DND-41 (cell line): Measurements from ENCODE around the gene SEC61A1.

Experiments used
- ATAC-seq: fragments of 200-7000 bp; cut with Tn5 transposase; 3 replicates; pipeline ENCODE4 v1.9.1; 2021; ENCODE audit warnings: low read depth; ENCODE audit not compliant: insufficient read depth
- DNase-seq: peaks from one replicate; pipeline ENCODE4 v3.0.0-alpha.2; 2020
- H2AFZ ChIP-seq: 2 replicates; pipeline ENCODE4 v1.6.0; 2012; ENCODE audit warnings: low read depth, low read length
- H3K27ac ChIP-seq: 2 replicates; pipeline ENCODE4 v1.5.1; 2012; ENCODE audit warnings: low read length, inconsistent platforms
- H3K27me3 ChIP-seq: fragments of 200-600 bp; sonication (generic); 2 replicates; pipeline ENCODE4 v1.6.0; 2012; ENCODE audit warnings: low read length, mild to moderate bottlenecking, inconsistent platforms; ENCODE audit not compliant: insufficient read depth, poor library complexity
- H3K36me3 ChIP-seq: 2 replicates; pipeline ENCODE4 v1.5.1; 2012; ENCODE audit warnings: low read length, inconsistent platforms; ENCODE audit not compliant: insufficient read depth
- H3K4me1 ChIP-seq: 2 replicates; pipeline ENCODE4 v1.5.1; 2012; ENCODE audit warnings: mild to moderate bottlenecking, low read length; ENCODE audit not compliant: insufficient read depth
- H3K4me2 ChIP-seq: 2 replicates; pipeline ENCODE4 v1.6.0; 2012; ENCODE audit warnings: mild to moderate bottlenecking, moderate library complexity, low read length, inconsistent platforms; ENCODE audit not compliant: insufficient read depth
- H3K4me3 ChIP-seq, 2 experiments: fragments of 200-600 bp in 1 of 2; shearing (Covaris generic) in 1 of 2; 2 replicates each; pipeline ENCODE4 v1.5.1; 2012 to 2016; ENCODE audit warnings: inconsistent platforms in 2 of 2, low read length in 2 of 2, mild to moderate bottlenecking in 2 of 2, low read depth in 1 of 2, moderate library complexity in 1 of 2
- H3K79me2 ChIP-seq: 2 replicates; pipeline ENCODE4 v1.6.0; 2012; ENCODE audit warnings: low read length, inconsistent platforms; ENCODE audit not compliant: insufficient read depth
- H3K9ac ChIP-seq: 2 replicates; pipeline ENCODE4 v1.6.0; 2012; ENCODE audit warnings: low read depth, mild to moderate bottlenecking, inconsistent platforms, low read length, moderate library complexity
- H3K9me3 ChIP-seq: 2 replicates; pipeline ENCODE4 v1.5.1; 2012; ENCODE audit warnings: low read length, moderate library complexity, mild to moderate bottlenecking, inconsistent platforms; ENCODE audit not compliant: insufficient read depth, severe bottlenecking
- H4K20me1 ChIP-seq: 2 replicates; pipeline ENCODE4 v1.6.0; 2012; ENCODE audit warnings: low read length; ENCODE audit not compliant: insufficient read depth
- EZH2 ChIP-seq: IDR thresholded peaks from 3 replicates; pipeline ENCODE4 v1.6.1; 2012; ENCODE audit warnings: borderline replicate concordance, low read depth, mild to moderate bottlenecking, moderate library complexity, low read length, inconsistent platforms; ENCODE audit not compliant: severe bottlenecking
- TF ChIP-seq, protein P1 (sequence below): IDR thresholded peaks from 2 replicates; pipeline ENCODE4 v1.5.1; 2012; ENCODE audit warnings: borderline replicate concordance, low read length, moderate library complexity, mild to moderate bottlenecking; ENCODE audit not compliant: poor library complexity, severe bottlenecking; ENCODE audit errors: extremely low read depth

Gene SEC61A1

DNA sequence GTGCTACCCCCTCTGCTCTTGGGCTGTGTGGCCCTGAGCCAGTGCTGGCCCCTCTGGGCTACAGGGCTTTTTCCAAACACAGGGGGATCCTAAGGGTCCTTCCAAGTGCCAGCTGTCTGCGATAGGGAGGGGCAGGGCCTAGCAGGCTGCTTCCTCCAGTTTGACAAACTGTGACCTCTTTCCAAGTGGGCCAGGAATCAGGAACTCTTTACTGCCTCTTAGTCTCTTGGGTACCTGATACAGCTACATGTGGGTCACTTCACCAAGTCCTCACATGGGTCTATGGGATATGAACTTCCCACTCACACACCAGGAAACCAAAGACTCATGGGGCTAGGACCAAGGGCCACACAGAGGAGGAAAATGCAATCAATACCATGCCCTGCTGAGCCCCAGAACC lies 25.4 kb downstream of the SEC61A1 start:
- H3K4me3 ChIP-seq = no peak overlapping the region
- H3K4me2 ChIP-seq = no peak overlapping the region
- no peak overlapping the region for H2AFZ ChIP-seq
- H4K20me1 ChIP-seq = peaks cover 51% of the 10 kb centered on the region
- no peak for ATAC-seq
- H3K36me3 ChIP-seq = peaks cover 94% of the 10 kb centered on the region
- TF ChIP-seq EZH2 = no peak
- TF ChIP-seq, protein P1, sequence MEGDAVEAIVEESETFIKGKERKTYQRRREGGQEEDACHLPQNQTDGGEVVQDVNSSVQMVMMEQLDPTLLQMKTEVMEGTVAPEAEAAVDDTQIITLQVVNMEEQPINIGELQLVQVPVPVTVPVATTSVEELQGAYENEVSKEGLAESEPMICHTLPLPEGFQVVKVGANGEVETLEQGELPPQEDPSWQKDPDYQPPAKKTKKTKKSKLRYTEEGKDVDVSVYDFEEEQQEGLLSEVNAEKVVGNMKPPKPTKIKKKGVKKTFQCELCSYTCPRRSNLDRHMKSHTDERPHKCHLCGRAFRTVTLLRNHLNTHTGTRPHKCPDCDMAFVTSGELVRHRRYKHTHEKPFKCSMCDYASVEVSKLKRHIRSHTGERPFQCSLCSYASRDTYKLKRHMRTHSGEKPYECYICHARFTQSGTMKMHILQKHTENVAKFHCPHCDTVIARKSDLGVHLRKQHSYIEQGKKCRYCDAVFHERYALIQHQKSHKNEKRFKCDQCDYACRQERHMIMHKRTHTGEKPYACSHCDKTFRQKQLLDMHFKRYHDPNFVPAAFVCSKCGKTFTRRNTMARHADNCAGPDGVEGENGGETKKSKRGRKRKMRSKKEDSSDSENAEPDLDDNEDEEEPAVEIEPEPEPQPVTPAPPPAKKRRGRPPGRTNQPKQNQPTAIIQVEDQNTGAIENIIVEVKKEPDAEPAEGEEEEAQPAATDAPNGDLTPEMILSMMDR = no peak
- H3K27me3 ChIP-seq = no peaks in the 10 kb centered on the region
- H3K9me3 ChIP-seq = no peaks in the 10 kb centered on the region
- DNase-seq = no peak
- H3K79me2 ChIP-seq = peaks cover 12% of the 10 kb centered on the region; the same call in 1 of the 2 replicates
- H3K9ac ChIP-seq = no peak overlapping the region
- no peak overlapping the region for H3K27ac ChIP-seq
- H3K4me1 ChIP-seq = no peaks in the 10 kb centered on the region

DNA sequence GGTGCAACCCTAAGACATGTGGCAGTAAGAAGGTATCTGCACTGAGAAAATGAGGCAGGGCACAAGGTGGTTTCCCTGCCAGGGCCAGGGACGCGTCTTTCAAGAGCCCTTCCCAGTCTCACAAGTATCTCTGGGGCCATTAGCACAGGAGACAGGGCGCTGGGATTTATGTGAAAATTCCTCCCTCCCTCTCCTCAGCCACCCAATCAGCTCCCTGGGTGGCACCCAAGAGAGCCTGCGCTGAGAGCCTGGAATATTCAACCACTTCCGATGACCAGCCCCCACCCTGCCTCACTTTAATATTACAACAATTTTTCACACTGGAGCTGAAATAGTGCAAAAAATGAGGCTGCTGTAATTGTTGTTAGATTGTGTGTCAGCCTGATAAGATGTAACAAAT lies 26.1 kb downstream of the SEC61A1 start:
- no peak overlapping the region for H3K27ac ChIP-seq
- H4K20me1 ChIP-seq = peaks cover 45% of the 10 kb centered on the region
- peaks cover 94% of the 10 kb centered on the region for H3K36me3 ChIP-seq
- no peak overlapping the region for H3K4me2 ChIP-seq
- TF ChIP-seq, protein P1 = no peak
- TF ChIP-seq EZH2 = no peak
- DNase-seq (no peak), ATAC-seq (no peak)
- no peaks in the 10 kb centered on the region for H3K4me1 ChIP-seq
- peaks cover 10% of the 10 kb centered on the region; the same call in 1 of the 2 replicates for H3K79me2 ChIP-seq
- H3K9ac ChIP-seq = no peak overlapping the region
- H2AFZ ChIP-seq = no peak overlapping the region
- no peaks in the 10 kb centered on the region for H3K27me3 ChIP-seq
- H3K4me3 ChIP-seq = no peak overlapping the region
- no peaks in the 10 kb centered on the region for H3K9me3 ChIP-seq

DNA sequence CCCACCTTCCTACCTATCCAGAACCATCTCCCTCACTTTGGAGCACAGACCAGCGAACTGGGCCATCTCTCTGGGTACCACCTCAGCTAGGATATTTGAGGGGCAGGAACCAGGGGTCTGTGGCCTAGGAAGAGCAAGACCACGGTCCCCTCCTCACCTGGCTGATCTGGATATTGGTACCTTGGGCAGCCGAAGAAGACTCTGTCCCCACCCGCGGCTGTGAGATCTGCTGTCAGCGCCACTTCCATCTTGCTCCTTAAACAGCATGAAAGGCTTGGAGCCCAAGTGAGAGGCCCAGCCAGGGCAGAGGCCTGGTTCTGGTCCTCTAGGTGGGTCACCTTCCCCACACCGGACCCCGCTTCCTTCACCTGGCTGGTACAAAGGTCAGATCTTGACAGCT lies 26.6 kb downstream of the SEC61A1 start:
- Histone ChIP-seq H3K27ac (no peak overlapping the region), H3K4me1 (no peaks in the 10 kb centered on the region), H3K36me3 (peaks cover 94% of the 10 kb centered on the region), H3K79me2 (peaks cover 10% of the 10 kb centered on the region; the same call in 1 of the 2 replicates), H3K4me2 (no peak overlapping the region), H3K9ac (no peak overlapping the region), H3K9me3 (no peaks in the 10 kb centered on the region), H3K27me3 (no peaks in the 10 kb centered on the region), H3K4me3 (no peak overlapping the region), H4K20me1 (peaks cover 41% of the 10 kb centered on the region), H2AFZ (no peak overlapping the region)
- ATAC-seq (no peak), DNase-seq (no peak)
- TF ChIP-seq, protein P1 = no peak
- no peak for TF ChIP-seq EZH2

DNA sequence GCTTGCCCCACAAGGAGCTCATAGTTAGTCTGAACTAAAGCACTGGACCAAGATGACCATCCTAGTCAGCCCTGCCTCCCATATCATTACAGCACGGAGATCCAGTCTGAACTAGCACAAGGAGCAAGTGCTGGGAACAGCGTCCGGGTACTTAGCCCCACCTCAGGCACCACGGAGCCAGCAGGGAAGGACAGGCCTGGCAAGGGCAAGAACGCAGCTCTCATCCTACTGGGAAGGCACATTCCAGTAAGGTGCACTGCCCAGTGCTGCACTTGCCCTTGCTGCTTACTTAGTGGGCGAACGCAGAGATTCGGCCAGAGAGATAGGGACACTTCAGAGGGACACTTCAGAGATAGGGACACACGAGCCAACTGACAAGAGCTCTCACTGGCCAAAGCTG lies 27.6 kb downstream of the SEC61A1 start:
- no peak overlapping the region for H3K27ac ChIP-seq
- peaks cover 40% of the 10 kb centered on the region for H4K20me1 ChIP-seq
- H3K79me2 ChIP-seq = peaks cover 10% of the 10 kb centered on the region; the same call in 1 of the 2 replicates
- DNase-seq (no peak), ATAC-seq (no peak)
- H3K4me1 ChIP-seq = no peaks in the 10 kb centered on the region
- TF ChIP-seq EZH2 = no peak
- TF ChIP-seq, protein P1 = no peak
- H2AFZ ChIP-seq = no peak overlapping the region
- H3K36me3 ChIP-seq = peaks cover 95% of the 10 kb centered on the region
- no peaks in the 10 kb centered on the region for H3K9me3 ChIP-seq
- no peaks in the 10 kb centered on the region for H3K27me3 ChIP-seq
- no peak overlapping the region for H3K4me3 ChIP-seq
- no peak overlapping the region for H3K9ac ChIP-seq
- H3K4me2 ChIP-seq = no peak overlapping the region
